H9 (cell line): ENCODE data around the gene MTCL1. TPM values are rescaled to one million over a fixed set of nuclear protein-coding genes. Genes with fewer than 3 reads are reported as not detected.

Experiments used
- DNase-seq: peaks from one replicate; pipeline ENCODE4 v3.0.0-alpha.2; 2017
- H2AFZ ChIP-seq: one replicate; pipeline ENCODE4 v1.6.1; 2013; ENCODE audit warnings: mild to moderate bottlenecking, low read length, control low read depth, moderate library complexity
- H2AK5ac ChIP-seq: 2 replicates; pipeline ENCODE4 v1.6.1; 2013; ENCODE audit warnings: low read length, control low read depth, mixed read lengths; ENCODE audit not compliant: insufficient read length
- H2BK120ac ChIP-seq: one replicate; pipeline ENCODE4 v1.6.1; 2013; ENCODE audit warnings: low read depth, mild to moderate bottlenecking, low read length, control low read depth, inconsistent platforms; ENCODE audit not compliant: poor library complexity, severe bottlenecking
- H2BK12ac ChIP-seq: 2 replicates; pipeline ENCODE4 v1.6.1; 2013; ENCODE audit warnings: low read length, control low read depth, mixed read lengths, low read depth; ENCODE audit not compliant: insufficient read length
- H2BK15ac ChIP-seq: 2 replicates; pipeline ENCODE4 v1.6.1; 2013; ENCODE audit warnings: low read depth, low read length, control low read depth
- H2BK20ac ChIP-seq: one replicate; pipeline ENCODE4 v1.6.1; 2013; ENCODE audit warnings: low read depth, mild to moderate bottlenecking, low read length, control low read depth, inconsistent platforms; ENCODE audit not compliant: poor library complexity, severe bottlenecking
- H2BK5ac ChIP-seq: 2 replicates; pipeline ENCODE4 v1.6.1; 2013; ENCODE audit warnings: low read length, control low read depth, mixed read lengths; ENCODE audit not compliant: insufficient read length
- H3K14ac ChIP-seq: 2 replicates; pipeline ENCODE4 v1.6.1; 2013; ENCODE audit warnings: low read length, control low read depth; ENCODE audit not compliant: insufficient read depth
- H3K18ac ChIP-seq: 2 replicates; pipeline ENCODE4 v1.6.1; 2013; ENCODE audit warnings: low read depth, mild to moderate bottlenecking, mixed read lengths, low read length, control low read depth; ENCODE audit not compliant: insufficient read length
- H3K23ac ChIP-seq: 2 replicates; pipeline ENCODE4 v1.6.1; 2013; ENCODE audit warnings: low read length, control low read depth, mixed read lengths, low read depth; ENCODE audit not compliant: insufficient read length
- H3K23me2 ChIP-seq: 2 replicates; pipeline ENCODE4 v1.6.1; 2013; ENCODE audit warnings: low read depth, mild to moderate bottlenecking, mixed read lengths, low read length, control low read depth; ENCODE audit not compliant: insufficient read length, poor library complexity, severe bottlenecking
- H3K27ac ChIP-seq: 2 replicates; pipeline ENCODE4 v1.5.1; 2013; ENCODE audit warnings: low read length, control low read depth, mixed read lengths, low read depth; ENCODE audit not compliant: insufficient read length
- H3K27me3 ChIP-seq: 2 replicates; pipeline ENCODE4 v1.6.1; 2013; ENCODE audit warnings: low read length, control low read depth, inconsistent platforms; ENCODE audit not compliant: insufficient read depth
- H3K4ac ChIP-seq: 2 replicates; pipeline ENCODE4 v1.6.1; 2013; ENCODE audit warnings: low read depth, mild to moderate bottlenecking, control low read depth, inconsistent platforms, low read length, moderate library complexity
- H3K4me1 ChIP-seq: 2 replicates; pipeline ENCODE4 v1.6.1; 2013; ENCODE audit warnings: low read length, control low read depth, inconsistent platforms; ENCODE audit not compliant: insufficient read depth
- H3K4me2 ChIP-seq: 2 replicates; pipeline ENCODE4 v1.6.1; 2013; ENCODE audit warnings: low read length, control low read depth, mixed read lengths; ENCODE audit not compliant: insufficient read length, insufficient read depth
- H3K56ac ChIP-seq: 2 replicates; pipeline ENCODE4 v1.6.1; 2013; ENCODE audit warnings: low read depth, mild to moderate bottlenecking, mixed read lengths, low read length, control low read depth; ENCODE audit not compliant: insufficient read length
- H3K79me1 ChIP-seq: 2 replicates; pipeline ENCODE4 v1.6.1; 2013; ENCODE audit warnings: low read depth, mild to moderate bottlenecking, moderate library complexity, low read length, control low read depth, inconsistent platforms; ENCODE audit not compliant: insufficient read depth, poor library complexity, severe bottlenecking
- H3K79me2 ChIP-seq: 2 replicates; pipeline ENCODE4 v1.6.1; 2013; ENCODE audit warnings: low read length, control low read depth, inconsistent platforms; ENCODE audit not compliant: insufficient read depth
- H3K9ac ChIP-seq: 2 replicates; pipeline ENCODE4 v1.6.1; 2013; ENCODE audit warnings: low read length, control low read depth, mixed read lengths; ENCODE audit not compliant: insufficient read length; ENCODE audit errors: extremely low read depth
- H3K9me3 ChIP-seq: one replicate; pipeline ENCODE4 v1.6.1; 2013; ENCODE audit warnings: low read depth, low read length, inconsistent platforms; ENCODE audit not compliant: control insufficient read depth
- H3T11ph ChIP-seq: one replicate; pipeline ENCODE4 v1.6.1; 2013; ENCODE audit warnings: mild to moderate bottlenecking, low read length, control low read depth, inconsistent platforms
- H4K20me1 ChIP-seq: one replicate; pipeline ENCODE4 v1.6.1; 2013; ENCODE audit not compliant: control insufficient read depth, insufficient read length, insufficient read depth
- H4K5ac ChIP-seq: 2 replicates; pipeline ENCODE4 v1.6.1; 2013; ENCODE audit warnings: low read depth, mild to moderate bottlenecking, mixed read lengths, low read length, control low read depth; ENCODE audit not compliant: insufficient read length
- H4K8ac ChIP-seq: replicated peaks from 2 replicates; pipeline ENCODE4 v1.6.1; 2013; ENCODE audit warnings: low read length, control low read depth, mixed read lengths, low read depth; ENCODE audit not compliant: insufficient read length
- H4K91ac ChIP-seq: 2 replicates; pipeline ENCODE4 v1.6.1; 2013; ENCODE audit warnings: low read depth, mild to moderate bottlenecking, moderate library complexity, mixed read lengths, low read length, control low read depth; ENCODE audit not compliant: insufficient read length
- H3K27ac Mint-ChIP-seq, 3 experiments: 2 replicates in 2 of 3; 3 replicates in 1 of 3; pipeline ENCODE4 v1.8.0; 2020 to 2021; ENCODE audit warnings: mixed read lengths in 3 of 3, mild to moderate bottlenecking in 1 of 3, moderate library complexity in 1 of 3
- H3K27me3 Mint-ChIP-seq: 2 replicates; pipeline ENCODE4 v1.8.0; 2021; ENCODE audit warnings: low read depth, mild to moderate bottlenecking, moderate library complexity, mixed read lengths
- H3K36me3 Mint-ChIP-seq, 3 experiments: 2 replicates in 2 of 3; 3 replicates in 1 of 3; pipeline ENCODE4 v1.8.0; 2020 to 2021; ENCODE audit warnings: low read depth in 3 of 3, mixed read lengths in 3 of 3; ENCODE audit not compliant: insufficient read depth in 1 of 3
- H3K4me1 Mint-ChIP-seq, 2 experiments: 2 replicates each; pipeline ENCODE4 v1.8.0; 2020; ENCODE audit warnings: mixed read lengths in 2 of 2
- H3K4me3 Mint-ChIP-seq, 2 experiments: 2 replicates in 1 of 2; 3 replicates in 1 of 2; pipeline ENCODE4 v1.8.0; 2020 to 2021; ENCODE audit warnings: mild to moderate bottlenecking in 2 of 2, mixed read lengths in 2 of 2, moderate library complexity in 1 of 2
- H3K9me3 Mint-ChIP-seq, 2 experiments: 2 replicates in 1 of 2; 3 replicates in 1 of 2; pipeline ENCODE4 v1.8.0; 2020; ENCODE audit warnings: mild to moderate bottlenecking in 2 of 2, mixed read lengths in 2 of 2, moderate library complexity in 1 of 2
- WGBS: extraction: QIAGEN DNeasy Blood & Tissue Kit; methylation state at CpG from one replicate; pipeline ENCODE4 v1.1.7; 2013; ENCODE audit warnings: missing lambda C conversion rate, low lambda C conversion rate, mixed read lengths; ENCODE audit not compliant: insufficient read length; ENCODE audit errors: extremely low coverage; 5-methylcytosine and 5-hydroxymethylcytosine counted together
- total RNA-seq: library from RNA; stranded (reverse); gene quantifications from 2 replicates; pipeline ENCODE4 v1.2.1, GENCODE V29; 2021
- TF ChIP-seq, protein P1 (sequence below): fragments of 200-600 bp; sonication (generic); conservative IDR thresholded peaks from 3 replicates; pipeline ENCODE4 v1.8.0; 2021; ENCODE audit warnings: antibody characterized with exemption, mild to moderate bottlenecking

Gene MTCL1
- total RNA-seq, 1 experiment from 2014 or later = 50.7 TPM

DNA sequence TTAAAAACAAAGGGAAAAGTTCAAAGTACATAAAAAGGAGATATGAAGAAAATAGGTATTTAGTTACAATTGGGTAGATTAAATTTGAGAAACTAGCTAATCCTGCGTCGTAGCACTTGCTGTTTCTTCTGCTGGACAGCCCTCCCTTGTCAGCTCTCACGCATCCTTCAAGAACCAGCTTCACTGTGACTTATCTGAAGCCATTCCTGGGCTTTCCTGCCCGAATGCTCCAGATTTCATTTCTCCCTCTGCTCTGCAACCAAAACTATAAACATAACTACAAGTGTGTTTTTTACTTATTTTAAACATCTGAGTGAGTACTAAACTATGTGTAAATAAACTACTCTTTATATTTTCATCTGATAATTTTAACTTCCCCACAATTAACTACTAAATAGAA, 149.2 kb downstream of the MTCL1 start:
- Histone ChIP-seq H3K9ac (no peak overlapping the region), H3K4me1 (peaks cover 4% of the 10 kb centered on the region), H2AK5ac (no peak overlapping the region), H2AFZ (no peak overlapping the region), H2BK120ac (no peak overlapping the region), H3K56ac (no peak overlapping the region), H3K79me2 (no peaks in the 10 kb centered on the region), H3K27me3 (no peaks in the 10 kb centered on the region), H4K8ac (no peak overlapping the region), H4K20me1 (no peaks in the 10 kb centered on the region), H3T11ph (no peak overlapping the region), H3K79me1 (no peaks in the 10 kb centered on the region), H3K9me3 (no peaks in the 10 kb centered on the region), H3K4ac (no peak overlapping the region), H3K4me2 (no peak overlapping the region), H2BK15ac (no peak overlapping the region), H2BK5ac (no peak overlapping the region), H4K5ac (no peak overlapping the region), H3K23ac (no peak overlapping the region), H2BK20ac (no peak overlapping the region), H3K14ac (no peak overlapping the region), H3K18ac (no peak overlapping the region), H3K23me2 (no peaks in the 10 kb centered on the region), H2BK12ac (no peak overlapping the region), H3K27ac (no peak overlapping the region), H4K91ac (no peak overlapping the region)
- H3K4me3 Mint-ChIP-seq = no peak overlapping the region
- peaks cover 7 to 11% of the 10 kb centered on the region in 2 experiments for H3K4me1 Mint-ChIP-seq
- no peaks in the 10 kb centered on the region for H3K9me3 Mint-ChIP-seq
- no peak for DNase-seq
- WGBS = no CpG with 5 or more reads among the region's 4 CpGs
- TF ChIP-seq, protein P1, sequence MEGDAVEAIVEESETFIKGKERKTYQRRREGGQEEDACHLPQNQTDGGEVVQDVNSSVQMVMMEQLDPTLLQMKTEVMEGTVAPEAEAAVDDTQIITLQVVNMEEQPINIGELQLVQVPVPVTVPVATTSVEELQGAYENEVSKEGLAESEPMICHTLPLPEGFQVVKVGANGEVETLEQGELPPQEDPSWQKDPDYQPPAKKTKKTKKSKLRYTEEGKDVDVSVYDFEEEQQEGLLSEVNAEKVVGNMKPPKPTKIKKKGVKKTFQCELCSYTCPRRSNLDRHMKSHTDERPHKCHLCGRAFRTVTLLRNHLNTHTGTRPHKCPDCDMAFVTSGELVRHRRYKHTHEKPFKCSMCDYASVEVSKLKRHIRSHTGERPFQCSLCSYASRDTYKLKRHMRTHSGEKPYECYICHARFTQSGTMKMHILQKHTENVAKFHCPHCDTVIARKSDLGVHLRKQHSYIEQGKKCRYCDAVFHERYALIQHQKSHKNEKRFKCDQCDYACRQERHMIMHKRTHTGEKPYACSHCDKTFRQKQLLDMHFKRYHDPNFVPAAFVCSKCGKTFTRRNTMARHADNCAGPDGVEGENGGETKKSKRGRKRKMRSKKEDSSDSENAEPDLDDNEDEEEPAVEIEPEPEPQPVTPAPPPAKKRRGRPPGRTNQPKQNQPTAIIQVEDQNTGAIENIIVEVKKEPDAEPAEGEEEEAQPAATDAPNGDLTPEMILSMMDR = no peak
- no peaks in the 10 kb centered on the region for H3K36me3 Mint-ChIP-seq
- H3K27ac Mint-ChIP-seq = no peak overlapping the region
- H3K27me3 Mint-ChIP-seq = no peaks in the 10 kb centered on the region
